Astrocyte (in vitro differentiated cells and primary cell): ENCODE results near the gene ANKRD29. TPM values are rescaled to one million over a fixed set of nuclear protein-coding genes. Genes with fewer than 3 reads are reported as not detected.

ENCODE experiments used
- DNase-seq: peaks from one replicate; pipeline ENCODE4 v3.0.0-alpha.2; 2010; ENCODE audit warnings: low read depth
- FAIRE-seq: peaks from 2 replicates; lab custom pipeline; 2011; peaks lifted over from hg19 to GRCh38; lab: Jason Lieb, UNC
- H2AFZ ChIP-seq: 2 replicates; pipeline ENCODE4 v1.6.0; 2012; ENCODE audit warnings: low read depth, low read length, inconsistent platforms
- H3K27ac ChIP-seq: 2 replicates; pipeline ENCODE4 v1.5.1; 2011; ENCODE audit warnings: low read depth, low read length, inconsistent platforms
- H3K27me3 ChIP-seq: 2 replicates; pipeline ENCODE4 v1.6.0; 2011; ENCODE audit warnings: low read length, inconsistent platforms; ENCODE audit not compliant: insufficient read depth
- H3K36me3 ChIP-seq: 2 replicates; pipeline ENCODE4 v1.5.1; 2011; ENCODE audit warnings: low read length, inconsistent platforms; ENCODE audit not compliant: insufficient read depth
- H3K4me1 ChIP-seq: 2 replicates; pipeline ENCODE4 v1.5.1; 2011; ENCODE audit warnings: low read length, inconsistent platforms; ENCODE audit not compliant: insufficient read depth
- H3K4me2 ChIP-seq: 2 replicates; pipeline ENCODE4 v1.6.0; 2012; ENCODE audit warnings: low read length, inconsistent platforms
- H3K4me3 ChIP-seq: 2 replicates; pipeline ENCODE4 v1.5.1; 2011; ENCODE audit warnings: low read depth, mild to moderate bottlenecking, low read length, inconsistent platforms; ENCODE audit not compliant: insufficient read depth
- H3K79me2 ChIP-seq: 2 replicates; pipeline ENCODE4 v1.6.0; 2012; ENCODE audit warnings: mild to moderate bottlenecking, low read length, inconsistent platforms; ENCODE audit not compliant: insufficient read depth
- H3K9ac ChIP-seq: 2 replicates; pipeline ENCODE4 v1.6.0; 2012; ENCODE audit warnings: mild to moderate bottlenecking, low read length, inconsistent platforms
- H3K9me3 ChIP-seq: 2 replicates; pipeline ENCODE4 v1.5.1; 2012; ENCODE audit warnings: low read depth, mild to moderate bottlenecking, low read length, inconsistent platforms; ENCODE audit not compliant: insufficient read depth
- H4K20me1 ChIP-seq: 2 replicates; pipeline ENCODE4 v1.6.0; 2012; ENCODE audit warnings: low read length, inconsistent platforms; ENCODE audit not compliant: insufficient read depth
- H3K27ac Mint-ChIP-seq: one replicate; pipeline ENCODE4 v1.8.0; 2021; ENCODE audit warnings: mild to moderate bottlenecking, mixed read lengths; ENCODE audit not compliant: unreplicated experiment
- H3K27me3 Mint-ChIP-seq: one replicate; pipeline ENCODE4 v1.8.0; 2021; ENCODE audit warnings: low read depth, mixed read lengths; ENCODE audit not compliant: unreplicated experiment
- H3K36me3 Mint-ChIP-seq: one replicate; pipeline ENCODE4 v1.8.0; 2021; ENCODE audit warnings: low read depth, mixed read lengths; ENCODE audit not compliant: unreplicated experiment
- H3K4me1 Mint-ChIP-seq: one replicate; pipeline ENCODE4 v1.8.0; 2021; ENCODE audit warnings: low read depth, mixed read lengths; ENCODE audit not compliant: unreplicated experiment
- H3K4me3 Mint-ChIP-seq: one replicate; pipeline ENCODE4 v1.8.0; 2021; ENCODE audit warnings: mild to moderate bottlenecking, moderate library complexity, mixed read lengths; ENCODE audit not compliant: unreplicated experiment
- H3K9me3 Mint-ChIP-seq: one replicate; pipeline ENCODE4 v1.8.0; 2021; ENCODE audit warnings: mild to moderate bottlenecking, mixed read lengths; ENCODE audit not compliant: unreplicated experiment
- CTCF ChIP-seq: IDR thresholded peaks from 2 replicates; pipeline ENCODE4 v1.5.1; 2011; ENCODE audit warnings: low read depth, mild to moderate bottlenecking, inconsistent platforms, low read length, moderate library complexity; ENCODE audit not compliant: insufficient read depth
- EZH2 ChIP-seq: IDR thresholded peaks from 2 replicates; pipeline ENCODE4 v1.6.1; 2012; ENCODE audit warnings: mild to moderate bottlenecking, low read length, inconsistent platforms; ENCODE audit not compliant: insufficient read depth
- total RNA-seq: library from RNA; stranded (reverse); gene quantifications from 2 replicates; pipeline ENCODE4 v1.2.1, GENCODE V29; 2021

Gene ANKRD29
- total RNA-seq, 1 donor from 2014 or later = 0.75 TPM

- H3K4me3 ChIP-seq = no peak overlapping the region
- Mint-ChIP-seq H3K9me3 (no peaks in the 10 kb centered on the region), H3K4me3 (no peak overlapping the region), H3K27ac (no peak overlapping the region), H3K4me1 (peaks cover 1% of the 10 kb centered on the region), H3K27me3 (peaks cover 26% of the 10 kb centered on the region), H3K36me3 (no peaks in the 10 kb centered on the region)
- DNase-seq = no peak
- H3K27me3 ChIP-seq = peaks cover 39% of the 10 kb centered on the region
- H3K27ac ChIP-seq = no peak overlapping the region
- no peak overlapping the region for H3K9ac ChIP-seq
- no peak for TF ChIP-seq CTCF
- H3K9me3 ChIP-seq = no peaks in the 10 kb centered on the region
- no peak for FAIRE-seq
- H4K20me1 ChIP-seq = no peaks in the 10 kb centered on the region
- no peak overlapping the region for H3K4me2 ChIP-seq
- H3K36me3 ChIP-seq = no peaks in the 10 kb centered on the region
- H3K4me1 ChIP-seq = no peaks in the 10 kb centered on the region
- H3K79me2 ChIP-seq = no peaks in the 10 kb centered on the region
- H2AFZ ChIP-seq = no peak overlapping the region
These were observed 38.9 kb upstream of the ANKRD29 start for GRCh38 chr18:23701544-23702064.

DNA sequence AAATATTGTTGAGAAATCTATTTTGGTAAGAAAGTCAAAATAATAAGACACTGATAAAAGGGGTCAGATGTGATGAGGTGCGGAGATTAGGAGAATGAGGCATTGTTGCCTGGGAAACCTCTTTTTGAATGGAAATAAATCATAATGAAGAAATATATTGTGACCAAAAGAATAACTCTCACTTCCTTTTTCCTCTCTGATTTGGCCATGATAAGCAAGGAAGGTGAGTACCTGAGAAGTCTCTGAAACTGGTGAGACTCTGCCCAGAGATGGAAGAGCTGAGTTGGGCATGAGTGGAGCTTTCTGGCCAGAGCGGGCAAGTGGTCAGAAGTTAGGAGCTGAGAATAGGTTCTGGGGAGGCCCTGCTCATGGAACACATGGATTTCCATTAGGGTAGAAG is 38.3 kb upstream of the ANKRD29 start:
- no peak for DNase-seq
- Mint-ChIP-seq H3K4me1 (peaks cover 1% of the 10 kb centered on the region), H3K27me3 (peaks cover 26% of the 10 kb centered on the region), H3K9me3 (no peaks in the 10 kb centered on the region), H3K4me3 (no peak overlapping the region), H3K27ac (no peak overlapping the region), H3K36me3 (no peaks in the 10 kb centered on the region)
- no peak overlapping the region for H3K9ac ChIP-seq
- no peak for FAIRE-seq
- H3K9me3 ChIP-seq = no peaks in the 10 kb centered on the region
- H3K27me3 ChIP-seq = peaks cover 39% of the 10 kb centered on the region
- no peak overlapping the region for H2AFZ ChIP-seq
- no peaks in the 10 kb centered on the region for H3K36me3 ChIP-seq
- H3K4me1 ChIP-seq = no peaks in the 10 kb centered on the region
- H4K20me1 ChIP-seq = no peaks in the 10 kb centered on the region
- TF ChIP-seq EZH2 (no peak), CTCF (no peak)
- H3K27ac ChIP-seq = no peak overlapping the region
- no peaks in the 10 kb centered on the region for H3K79me2 ChIP-seq
- H3K4me2 ChIP-seq = no peak overlapping the region
- no peak overlapping the region for H3K4me3 ChIP-seq

DNA sequence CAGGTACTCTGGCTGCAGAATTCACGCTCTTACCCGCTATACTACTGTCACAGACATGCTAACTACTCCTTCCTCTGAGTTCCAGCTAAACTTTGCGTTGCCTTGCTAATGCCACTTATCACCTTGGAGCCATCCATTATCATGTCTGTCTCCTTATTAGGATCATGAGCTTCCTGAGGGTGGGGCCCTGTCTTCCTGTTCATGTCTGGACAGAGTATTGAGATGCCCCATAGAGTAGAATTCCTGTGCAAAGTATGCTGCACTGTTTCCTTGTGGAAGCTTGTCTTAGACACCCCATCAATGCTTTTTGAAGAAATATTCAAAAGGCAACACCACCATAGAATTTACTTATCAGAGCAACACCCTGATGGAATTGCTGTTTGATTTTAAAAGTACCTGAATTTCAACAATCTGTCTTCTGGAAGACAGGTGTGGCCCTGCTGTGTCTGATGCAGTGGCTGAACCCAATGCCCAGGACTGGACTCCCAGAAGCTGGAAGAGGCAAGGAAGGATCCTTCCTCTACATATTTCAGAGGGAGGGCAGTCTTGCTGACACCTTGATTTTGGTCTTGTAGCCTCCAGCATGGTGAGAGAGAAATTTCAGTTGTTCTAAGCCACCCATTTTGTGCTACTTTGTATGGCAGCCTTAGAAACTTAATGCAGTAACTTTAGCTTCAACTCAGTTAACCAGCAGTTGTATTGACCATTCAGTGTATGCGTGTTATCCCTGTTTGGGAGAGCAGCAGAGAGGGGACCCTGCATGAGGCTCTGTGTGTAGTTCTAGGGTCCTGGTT is 32.1 kb upstream of the ANKRD29 start:
- no peak overlapping the region for H3K4me3 Mint-ChIP-seq

More for the DNA sequence above, 32.1 kb upstream of the ANKRD29 start:
- TF ChIP-seq CTCF (no peak), EZH2 (no peak)
- peaks cover 10% of the 10 kb centered on the region for H3K4me1 Mint-ChIP-seq
- Histone ChIP-seq H3K4me1 (peaks cover 13% of the 10 kb centered on the region), H3K27ac (peak overlapping the region; percentile 4), H4K20me1 (no peaks in the 10 kb centered on the region), H3K79me2 (no peaks in the 10 kb centered on the region), H3K9me3 (no peaks in the 10 kb centered on the region), H3K9ac (no peak overlapping the region), H3K36me3 (no peaks in the 10 kb centered on the region), H3K27me3 (peaks cover 15% of the 10 kb centered on the region), H3K4me3 (no peak overlapping the region), H3K4me2 (peak overlapping the region; percentile 56), H2AFZ (no peak overlapping the region)
- H3K27ac Mint-ChIP-seq = no peak overlapping the region
- no peaks in the 10 kb centered on the region for H3K36me3 Mint-ChIP-seq
- FAIRE-seq (no peak), DNase-seq (no peak)
- no peaks in the 10 kb centered on the region for H3K9me3 Mint-ChIP-seq
- peaks cover 10% of the 10 kb centered on the region for H3K27me3 Mint-ChIP-seq
